ENCODE results near the gene ELF5.

Gene ELF5

DNA sequence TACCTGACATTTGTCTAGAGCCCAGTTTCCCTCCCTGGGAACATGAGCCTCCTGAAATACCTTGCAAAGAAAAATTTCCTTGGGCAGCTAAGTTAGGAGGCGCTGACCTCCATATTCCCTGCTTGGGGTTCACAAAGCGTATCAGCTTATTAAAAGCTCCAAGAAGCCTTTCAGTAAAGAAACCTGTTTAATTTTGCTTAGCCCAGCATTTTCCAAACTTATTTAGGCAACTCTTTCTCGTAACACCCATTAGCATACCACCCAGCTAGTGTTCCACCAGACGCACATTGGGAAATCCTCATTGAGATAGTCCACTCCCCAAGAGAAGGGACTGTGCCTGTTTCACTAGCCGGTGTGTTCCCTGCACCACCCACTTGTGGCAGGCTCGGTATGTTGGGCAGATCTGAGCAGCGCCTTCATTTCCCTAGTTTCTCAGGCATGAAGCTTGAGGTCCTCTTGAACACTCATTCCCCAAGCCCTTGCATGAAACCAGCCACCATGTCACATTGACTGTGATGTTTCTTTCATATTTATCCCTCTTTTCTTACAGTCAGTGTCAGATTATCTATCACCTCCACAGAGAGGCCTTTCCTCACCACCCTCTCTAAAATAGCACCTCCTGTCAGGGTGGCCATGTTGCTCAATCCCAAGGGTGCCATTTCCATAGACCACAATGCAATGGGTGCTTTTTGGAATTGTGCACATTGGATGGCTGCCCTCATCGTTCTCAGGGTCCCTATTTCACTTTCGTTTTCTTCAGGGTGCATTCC lies 12.5 kb upstream of the ELF5 start:
- H3K4me3 ChIP-seq (replicated peaks; ENCODE audit: insufficient read depth, low read length): no peak overlapping the region
- peaks cover 5% of the 10 kb centered on the region for H3K27me3 ChIP-seq (ENCODE audit: insufficient read depth, poor library complexity, severe bottlenecking)
- TF ChIP-seq, protein P1, sequence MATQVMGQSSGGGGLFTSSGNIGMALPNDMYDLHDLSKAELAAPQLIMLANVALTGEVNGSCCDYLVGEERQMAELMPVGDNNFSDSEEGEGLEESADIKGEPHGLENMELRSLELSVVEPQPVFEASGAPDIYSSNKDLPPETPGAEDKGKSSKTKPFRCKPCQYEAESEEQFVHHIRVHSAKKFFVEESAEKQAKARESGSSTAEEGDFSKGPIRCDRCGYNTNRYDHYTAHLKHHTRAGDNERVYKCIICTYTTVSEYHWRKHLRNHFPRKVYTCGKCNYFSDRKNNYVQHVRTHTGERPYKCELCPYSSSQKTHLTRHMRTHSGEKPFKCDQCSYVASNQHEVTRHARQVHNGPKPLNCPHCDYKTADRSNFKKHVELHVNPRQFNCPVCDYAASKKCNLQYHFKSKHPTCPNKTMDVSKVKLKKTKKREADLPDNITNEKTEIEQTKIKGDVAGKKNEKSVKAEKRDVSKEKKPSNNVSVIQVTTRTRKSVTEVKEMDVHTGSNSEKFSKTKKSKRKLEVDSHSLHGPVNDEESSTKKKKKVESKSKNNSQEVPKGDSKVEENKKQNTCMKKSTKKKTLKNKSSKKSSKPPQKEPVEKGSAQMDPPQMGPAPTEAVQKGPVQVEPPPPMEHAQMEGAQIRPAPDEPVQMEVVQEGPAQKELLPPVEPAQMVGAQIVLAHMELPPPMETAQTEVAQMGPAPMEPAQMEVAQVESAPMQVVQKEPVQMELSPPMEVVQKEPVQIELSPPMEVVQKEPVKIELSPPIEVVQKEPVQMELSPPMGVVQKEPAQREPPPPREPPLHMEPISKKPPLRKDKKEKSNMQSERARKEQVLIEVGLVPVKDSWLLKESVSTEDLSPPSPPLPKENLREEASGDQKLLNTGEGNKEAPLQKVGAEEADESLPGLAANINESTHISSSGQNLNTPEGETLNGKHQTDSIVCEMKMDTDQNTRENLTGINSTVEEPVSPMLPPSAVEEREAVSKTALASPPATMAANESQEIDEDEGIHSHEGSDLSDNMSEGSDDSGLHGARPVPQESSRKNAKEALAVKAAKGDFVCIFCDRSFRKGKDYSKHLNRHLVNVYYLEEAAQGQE (IDR thresholded peaks at IDR 0.05; ENCODE audit: insufficient replicate concordance, low read depth): no peak
- no peak for TF ChIP-seq SPI1 (IDR thresholded peaks at IDR 0.05; ENCODE audit: borderline replicate concordance, low read depth)
- no peak for TF ChIP-seq GABPA (IDR thresholded peaks at IDR 0.05; ENCODE audit: low read depth)
- no peak for TF ChIP-seq POLR2AphosphoS5 (IDR thresholded peaks at IDR 0.05; ENCODE audit: low read depth)
- no peak for DNase-seq (ENCODE audit: low read depth in 1 of 2, low spot score in 1 of 2)
- H3K27ac ChIP-seq (replicated peaks): no peak overlapping the region

DNA sequence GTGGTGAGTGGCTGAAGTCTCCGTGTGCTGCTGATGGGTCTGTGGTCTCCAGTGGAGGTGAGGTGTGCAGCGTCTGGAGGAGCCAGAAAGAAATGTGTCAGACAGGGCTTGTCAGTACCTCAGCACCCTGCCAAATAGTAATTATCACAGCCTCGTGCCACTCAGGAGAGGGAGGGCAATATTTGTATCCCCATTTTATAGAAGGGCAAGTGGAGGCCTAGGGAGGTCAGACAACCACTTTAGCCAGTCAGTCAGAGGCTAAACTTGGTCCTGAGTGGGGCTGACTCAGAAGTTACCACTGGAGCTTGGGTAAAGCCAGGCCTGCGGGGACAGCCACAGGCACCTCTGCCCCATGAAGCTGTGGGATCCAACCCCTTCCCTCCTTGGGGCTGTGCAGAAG lies 11.5 kb upstream of the ELF5 start:
- Histone ChIP-seq H3K27me3 (ENCODE audit: insufficient read depth, poor library complexity, severe bottlenecking) (peaks cover 5% of the 10 kb centered on the region), H3K27ac (replicated peaks) (no peak overlapping the region), H3K4me3 (replicated peaks; ENCODE audit: insufficient read depth, low read length) (no peak overlapping the region)
- DNase-seq (ENCODE audit: low read depth in 1 of 2, low spot score in 1 of 2): no peak
- TF ChIP-seq GABPA (IDR thresholded peaks at IDR 0.05; ENCODE audit: low read depth): no peak
- TF ChIP-seq, protein P1 (IDR thresholded peaks at IDR 0.05; ENCODE audit: insufficient replicate concordance, low read depth): no peak
- TF ChIP-seq SPI1 (IDR thresholded peaks at IDR 0.05; ENCODE audit: borderline replicate concordance, low read depth): no peak
- no peak for TF ChIP-seq POLR2AphosphoS5 (IDR thresholded peaks at IDR 0.05; ENCODE audit: low read depth)
- TF ChIP-seq, protein P2, sequence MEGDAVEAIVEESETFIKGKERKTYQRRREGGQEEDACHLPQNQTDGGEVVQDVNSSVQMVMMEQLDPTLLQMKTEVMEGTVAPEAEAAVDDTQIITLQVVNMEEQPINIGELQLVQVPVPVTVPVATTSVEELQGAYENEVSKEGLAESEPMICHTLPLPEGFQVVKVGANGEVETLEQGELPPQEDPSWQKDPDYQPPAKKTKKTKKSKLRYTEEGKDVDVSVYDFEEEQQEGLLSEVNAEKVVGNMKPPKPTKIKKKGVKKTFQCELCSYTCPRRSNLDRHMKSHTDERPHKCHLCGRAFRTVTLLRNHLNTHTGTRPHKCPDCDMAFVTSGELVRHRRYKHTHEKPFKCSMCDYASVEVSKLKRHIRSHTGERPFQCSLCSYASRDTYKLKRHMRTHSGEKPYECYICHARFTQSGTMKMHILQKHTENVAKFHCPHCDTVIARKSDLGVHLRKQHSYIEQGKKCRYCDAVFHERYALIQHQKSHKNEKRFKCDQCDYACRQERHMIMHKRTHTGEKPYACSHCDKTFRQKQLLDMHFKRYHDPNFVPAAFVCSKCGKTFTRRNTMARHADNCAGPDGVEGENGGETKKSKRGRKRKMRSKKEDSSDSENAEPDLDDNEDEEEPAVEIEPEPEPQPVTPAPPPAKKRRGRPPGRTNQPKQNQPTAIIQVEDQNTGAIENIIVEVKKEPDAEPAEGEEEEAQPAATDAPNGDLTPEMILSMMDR (IDR thresholded peaks at IDR 0.05; ENCODE audit: insufficient read depth, low read length): no peak

DNA sequence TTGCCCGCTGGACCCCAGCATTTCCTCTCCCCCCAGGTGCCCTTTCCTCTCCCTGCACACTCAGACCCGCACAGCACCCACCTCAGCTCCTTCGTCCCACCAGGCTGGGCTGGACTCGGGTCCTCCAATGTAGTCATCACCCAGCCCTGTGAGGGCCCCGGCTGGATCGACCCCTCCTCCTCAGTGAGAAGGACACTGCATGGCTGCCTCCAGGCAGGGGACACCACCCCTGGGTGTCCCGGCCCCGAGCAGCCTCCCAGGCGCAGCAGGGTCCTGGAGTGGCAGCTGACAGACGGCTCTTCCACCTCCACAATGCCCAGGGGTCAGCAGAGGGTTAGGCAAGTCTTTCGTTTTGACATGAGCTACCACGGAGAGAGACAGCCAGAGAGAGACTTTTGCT lies 11.1 kb upstream of the ELF5 start:
- DNase-seq (ENCODE audit: low read depth in 1 of 2, low spot score in 1 of 2): no peak
- no peak for TF ChIP-seq POLR2AphosphoS5 (IDR thresholded peaks at IDR 0.05; ENCODE audit: low read depth)
- TF ChIP-seq, protein P2 (IDR thresholded peaks at IDR 0.05; ENCODE audit: insufficient read depth, low read length): no peak
- TF ChIP-seq SPI1 (IDR thresholded peaks at IDR 0.05; ENCODE audit: borderline replicate concordance, low read depth): no peak
- TF ChIP-seq, protein P1 (IDR thresholded peaks at IDR 0.05; ENCODE audit: insufficient replicate concordance, low read depth): no peak
- no peak for TF ChIP-seq GABPA (IDR thresholded peaks at IDR 0.05; ENCODE audit: low read depth)
- H3K27ac ChIP-seq (replicated peaks): no peak overlapping the region
- H3K27me3 ChIP-seq (ENCODE audit: insufficient read depth, poor library complexity, severe bottlenecking): peaks cover 4% of the 10 kb centered on the region
- no peak overlapping the region for H3K4me3 ChIP-seq (replicated peaks; ENCODE audit: insufficient read depth, low read length)

Data from HL-60 (cell line).